PC-3 (cell line): ENCODE measurements around the gene ARID5B. TPM values are rescaled to one million over a fixed set of nuclear protein-coding genes. Genes with fewer than 3 reads are reported as not detected.

Source experiments
- ATAC-seq: fragments of 200-7000 bp; cut with Tn5 transposase; 2 replicates; pipeline ENCODE4 v1.9.1; 2020; ENCODE audit warnings: mild to moderate bottlenecking, moderate library complexity
- BruUV-seq: library from RNA; stranded (reverse); fragments of 400-500 nt; replicated peaks from 2 replicates; lab custom pipeline; 2021; lab: Mats Ljungman, UMichigan
- CTCF ChIA-PET: fragments of 300-600 bp; sonication (Branson Sonifier 250); formaldehyde crosslinking; loops from one replicate; lab custom pipeline; 2022; ENCODE audit warnings: antibody characterized with exemption; lab: Charles Lee
- POLR2A ChIA-PET: fragments of 300-600 bp; sonication (Branson Sonifier 250); formaldehyde crosslinking; loops from one replicate; lab custom pipeline; 2022; ENCODE audit warnings: antibody characterized with exemption; ENCODE audit not compliant: unreplicated experiment; lab: Charles Lee
- DNase-seq: peaks from one replicate; pipeline ENCODE4 v3.0.0-alpha.2; 2015
- H2AFZ ChIP-seq: fragments of 300-600 bp; sonication (generic); 2 replicates; pipeline ENCODE4 v1.6.0; 2016; ENCODE audit warnings: antibody characterized with exemption, low read length
- H3F3A ChIP-seq: fragments of 300-600 bp; sonication (generic); one replicate; pipeline ENCODE4 v1.6.0; 2017; ENCODE audit warnings: antibody characterized with exemption, low read length, control low read depth, mild to moderate bottlenecking; ENCODE audit not compliant: unreplicated experiment
- H3K27ac ChIP-seq: fragments of 300-600 bp; sonication (generic); 2 replicates; pipeline ENCODE4 v1.5.1; 2016; ENCODE audit warnings: mild to moderate bottlenecking, low read length
- H3K27me3 ChIP-seq: fragments of 300-600 bp; sonication (generic); 2 replicates; pipeline ENCODE4 v1.6.1; 2016; ENCODE audit warnings: low read length, mixed read lengths
- H3K36me3 ChIP-seq: fragments of 300-600 bp; sonication (generic); 2 replicates; pipeline ENCODE4 v1.6.1; 2016; ENCODE audit warnings: low read depth, mixed run types, low read length, mixed read lengths
- H3K4me1 ChIP-seq: fragments of 300-600 bp; sonication (generic); 2 replicates; pipeline ENCODE4 v1.5.1; 2016; ENCODE audit warnings: low read length; ENCODE audit not compliant: insufficient read depth
- H3K4me2 ChIP-seq: fragments of 300-600 bp; sonication (generic); 2 replicates; pipeline ENCODE4 v1.6.0; 2016; ENCODE audit warnings: low read length
- H3K4me3 ChIP-seq: fragments of 300-600 bp; sonication (generic); 2 replicates; pipeline ENCODE4 v1.5.1; 2016; ENCODE audit warnings: mild to moderate bottlenecking, low read length, mixed read lengths
- H3K79me2 ChIP-seq: fragments of 300-600 bp; sonication (generic); 2 replicates; pipeline ENCODE4 v1.6.1; 2017; ENCODE audit warnings: low read length, mixed read lengths
- H3K9ac ChIP-seq: fragments of 300-600 bp; sonication (generic); 2 replicates; pipeline ENCODE4 v1.6.0; 2016; ENCODE audit warnings: mild to moderate bottlenecking, low read length
- H3K9me2 ChIP-seq: fragments of 300-600 bp; sonication (generic); replicated peaks from 2 replicates; pipeline ENCODE4 v1.6.1; 2016; ENCODE audit warnings: mixed run types, low read length, mixed read lengths
- H3K9me3 ChIP-seq: fragments of 300-600 bp; sonication (generic); 2 replicates; pipeline ENCODE4 v1.6.1; 2016; ENCODE audit warnings: low read length, mixed read lengths
- H4K20me1 ChIP-seq: fragments of 300-600 bp; sonication (generic); 2 replicates; pipeline ENCODE4 v1.6.1; 2016; ENCODE audit warnings: low read length, mixed read lengths
- EZH2 ChIP-seq: fragments of 300-600 bp; sonication (generic); IDR thresholded peaks from one replicate; pipeline ENCODE4 v1.6.1; 2017; ENCODE audit warnings: antibody characterized with exemption, mild to moderate bottlenecking, low read length; ENCODE audit not compliant: unreplicated experiment
- EZH2phosphoT487 ChIP-seq: fragments of 300-600 bp; sonication (generic); IDR thresholded peaks from 2 replicates; pipeline ENCODE4 v1.6.1; 2018; ENCODE audit warnings: mild to moderate bottlenecking, antibody characterized with exemption, low read length, borderline replicate concordance
- intact Hi-C: fragments of 100-400 bp; cut with micrococcal nuclease; formaldehyde crosslinking; loops from 2 replicates; pipeline ENCODE4 v1.9.0; 2023
- total RNA-seq: library from RNA; depleted of rRNA; stranded (reverse); fragments of >200 nt; gene quantifications from 2 replicates; pipeline ENCODE4 v1.2.3, GENCODE V29; 2014
- TF ChIP-seq, protein P1 (sequence below): fragments of 300-600 bp; sonication (generic); conservative IDR thresholded peaks from 2 replicates; pipeline ENCODE4 v1.5.1; 2017; ENCODE audit warnings: antibody characterized with exemption, low read depth, mild to moderate bottlenecking, low read length

The ARID5B gene
- total RNA-seq, 1 experiment from 2014 or later: 26.4 TPM

DNA sequence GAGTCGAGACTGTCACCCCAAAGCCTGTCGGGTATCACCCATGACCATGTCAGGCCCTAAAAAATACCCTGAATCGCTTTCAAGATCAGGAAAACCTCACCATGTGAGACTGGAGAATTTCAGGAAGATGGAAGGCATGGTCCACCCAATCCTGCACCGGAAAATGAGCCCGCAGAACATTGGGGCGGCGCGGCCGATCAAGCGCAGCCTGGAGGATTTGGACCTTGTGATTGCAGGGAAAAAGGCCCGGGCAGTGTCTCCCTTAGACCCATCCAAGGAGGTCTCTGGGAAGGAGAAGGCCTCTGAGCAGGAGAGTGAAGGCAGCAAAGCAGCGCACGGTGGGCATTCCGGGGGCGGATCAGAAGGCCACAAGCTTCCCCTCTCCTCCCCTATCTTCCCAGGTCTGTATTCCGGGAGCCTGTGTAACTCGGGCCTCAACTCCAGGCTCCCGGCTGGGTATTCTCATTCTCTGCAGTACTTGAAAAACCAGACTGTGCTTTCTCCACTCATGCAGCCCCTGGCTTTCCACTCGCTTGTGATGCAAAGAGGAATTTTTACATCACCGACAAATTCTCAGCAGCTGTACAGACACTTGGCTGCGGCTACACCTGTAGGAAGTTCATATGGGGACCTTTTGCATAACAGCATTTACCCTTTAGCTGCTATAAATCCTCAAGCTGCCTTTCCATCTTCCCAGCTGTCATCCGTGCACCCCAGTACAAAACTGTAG is 191.0 kb downstream of the ARID5B start:
- Histone ChIP-seq H3K4me3 (no peak overlapping the region), H3K4me1 (peaks cover 43% of the 10 kb centered on the region), H3K9me2 (no peaks in the 10 kb centered on the region), H3K9me3 (no peaks in the 10 kb centered on the region), H2AFZ (no peak overlapping the region), H3K9ac (no peak overlapping the region), H3K36me3 (peaks cover 19% of the 10 kb centered on the region), H3K27ac (no peak overlapping the region), H3K79me2 (no peaks in the 10 kb centered on the region), H4K20me1 (no peaks in the 10 kb centered on the region), H3K27me3 (no peaks in the 10 kb centered on the region), H3F3A (peaks cover 6% of the 10 kb centered on the region), H3K4me2 (no peak overlapping the region)
- TF ChIP-seq EZH2 (no peak), EZH2phosphoT487 (no peak)
- TF ChIP-seq, protein P1, sequence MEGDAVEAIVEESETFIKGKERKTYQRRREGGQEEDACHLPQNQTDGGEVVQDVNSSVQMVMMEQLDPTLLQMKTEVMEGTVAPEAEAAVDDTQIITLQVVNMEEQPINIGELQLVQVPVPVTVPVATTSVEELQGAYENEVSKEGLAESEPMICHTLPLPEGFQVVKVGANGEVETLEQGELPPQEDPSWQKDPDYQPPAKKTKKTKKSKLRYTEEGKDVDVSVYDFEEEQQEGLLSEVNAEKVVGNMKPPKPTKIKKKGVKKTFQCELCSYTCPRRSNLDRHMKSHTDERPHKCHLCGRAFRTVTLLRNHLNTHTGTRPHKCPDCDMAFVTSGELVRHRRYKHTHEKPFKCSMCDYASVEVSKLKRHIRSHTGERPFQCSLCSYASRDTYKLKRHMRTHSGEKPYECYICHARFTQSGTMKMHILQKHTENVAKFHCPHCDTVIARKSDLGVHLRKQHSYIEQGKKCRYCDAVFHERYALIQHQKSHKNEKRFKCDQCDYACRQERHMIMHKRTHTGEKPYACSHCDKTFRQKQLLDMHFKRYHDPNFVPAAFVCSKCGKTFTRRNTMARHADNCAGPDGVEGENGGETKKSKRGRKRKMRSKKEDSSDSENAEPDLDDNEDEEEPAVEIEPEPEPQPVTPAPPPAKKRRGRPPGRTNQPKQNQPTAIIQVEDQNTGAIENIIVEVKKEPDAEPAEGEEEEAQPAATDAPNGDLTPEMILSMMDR: no peak
- BruUV-seq: no TSS peak
- intact Hi-C loops: no loop called here
- no peak for ATAC-seq
- ChIA-PET CTCF (no interaction called here), POLR2A (no interaction called here)
- no peak for DNase-seq

DNA sequence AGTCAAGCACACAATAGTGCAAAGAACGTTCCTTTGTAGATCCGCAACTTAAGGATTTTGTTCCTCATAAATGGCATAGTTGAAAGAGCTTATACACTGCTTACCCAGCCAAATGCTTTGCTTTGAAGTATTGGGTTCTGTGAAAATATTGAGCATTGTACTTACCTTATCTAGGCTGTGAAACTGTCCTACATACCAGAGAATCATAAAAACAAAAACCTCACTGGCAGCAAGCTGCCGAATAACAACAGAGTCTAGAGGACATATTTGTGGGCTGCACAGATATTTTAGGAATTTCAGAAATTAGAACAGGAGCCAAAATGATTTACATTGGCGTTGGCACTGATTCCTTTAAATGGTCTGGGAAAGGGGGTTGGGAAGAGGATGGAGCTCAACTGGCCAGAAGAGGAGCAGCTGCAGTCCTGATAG is 192.4 kb downstream of the ARID5B start:
- no peaks in the 10 kb centered on the region for H3K79me2 ChIP-seq
- peaks cover 6% of the 10 kb centered on the region for H3F3A ChIP-seq
- H3K27me3 ChIP-seq: no peaks in the 10 kb centered on the region
- no peak overlapping the region for H3K9ac ChIP-seq
- H4K20me1 ChIP-seq: no peaks in the 10 kb centered on the region
- peak overlapping the region; percentile 18 for H3K4me3 ChIP-seq
- TF ChIP-seq EZH2 (no peak), EZH2phosphoT487 (no peak)
- TF ChIP-seq, protein P1: 0 out of 2 replicates have a peak, but pooled peaks have one; percentile 8
- POLR2A ChIA-PET: no interaction called here
- H3K4me1 ChIP-seq: peaks cover 43% of the 10 kb centered on the region
- H3K27ac ChIP-seq: 0 out of 2 replicates have a peak overlapping the region, but pooled peaks have one; percentile 1
- 0 out of 2 replicates have a peak overlapping the region, but pooled peaks have one; percentile 1 for H2AFZ ChIP-seq
- DNase-seq (peak; percentile 98), ATAC-seq (peak; percentile 49)
- H3K4me2 ChIP-seq: peak overlapping the region; percentile 71
- peaks cover 11% of the 10 kb centered on the region for H3K36me3 ChIP-seq
- TSS peak; percentile 3 for BruUV-seq
- no peaks in the 10 kb centered on the region for H3K9me2 ChIP-seq
- H3K9me3 ChIP-seq: no peaks in the 10 kb centered on the region
- CTCF ChIA-PET: interaction anchor here (0.5 to 1.4 kb wide), 4 partner anchors 11 to 197 kb away, joined by 3 to 7 read pairs (median 3); no protein-coding TSS in a partner anchor
- intact Hi-C loops: no loop called here
